GM23338 (cell line): Measurements from ENCODE around the gene MCUB. TPM values are rescaled to one million over a fixed set of nuclear protein-coding genes. Genes with fewer than 3 reads are reported as not detected.

Experiments
- ATAC-seq: fragments of 200-7000 bp; cut with Tn5 transposase; 3 replicates; pipeline ENCODE4 v1.9.1; 2020
- DNase-seq: peaks from one replicate; pipeline ENCODE4 v3.0.0-alpha.2; 2015; ENCODE audit warnings: low spot score
- H2AFZ ChIP-seq: fragments of 200-600 bp; sonication (generic); 2 replicates; pipeline ENCODE4 v1.8.0; 2016; ENCODE audit warnings: antibody characterized with exemption, mild to moderate bottlenecking, moderate library complexity
- H3F3A ChIP-seq: fragments of 200-600 bp; sonication (generic); replicated peaks from 2 replicates; pipeline ENCODE4 v1.8.0; 2017; ENCODE audit warnings: antibody characterized with exemption, mixed run types, low read depth
- H3K27ac ChIP-seq: fragments of 200-600 bp; sonication (generic); 2 replicates; pipeline ENCODE4 v1.6.1; 2016; ENCODE audit warnings: low read depth
- H3K27me3 ChIP-seq: fragments of 200-600 bp; sonication (generic); 2 replicates; pipeline ENCODE4 v1.8.0; 2016; ENCODE audit warnings: mild to moderate bottlenecking, mixed run types, moderate library complexity; ENCODE audit not compliant: insufficient read depth
- H3K36me3 ChIP-seq: fragments of 200-600 bp; sonication (generic); 2 replicates; pipeline ENCODE4 v1.8.0; 2016; ENCODE audit warnings: mild to moderate bottlenecking; ENCODE audit not compliant: insufficient read depth
- H3K4me1 ChIP-seq: fragments of 200-600 bp; sonication (generic); 2 replicates; pipeline ENCODE4 v1.8.0; 2016; ENCODE audit warnings: mild to moderate bottlenecking, moderate library complexity; ENCODE audit not compliant: insufficient read depth
- H3K4me2 ChIP-seq: fragments of 200-600 bp; sonication (generic); 2 replicates; pipeline ENCODE4 v1.7.1; 2017; ENCODE audit warnings: mixed run types
- H3K4me3 ChIP-seq: fragments of 200-600 bp; sonication (generic); 2 replicates; pipeline ENCODE4 v1.6.1; 2016; ENCODE audit warnings: mixed run types
- H3K79me2 ChIP-seq: fragments of 200-600 bp; sonication (generic); replicated peaks from 2 replicates; pipeline ENCODE4 v1.8.0; 2017; ENCODE audit warnings: mild to moderate bottlenecking; ENCODE audit not compliant: insufficient read depth
- H3K9me2 ChIP-seq: fragments of 200-600 bp; sonication (generic); 2 replicates; pipeline ENCODE4 v1.8.0; 2017; ENCODE audit not compliant: insufficient read depth
- H4K20me1 ChIP-seq: fragments of 200-600 bp; sonication (generic); replicated peaks from 2 replicates; pipeline ENCODE4 v1.8.0; 2017; ENCODE audit warnings: mild to moderate bottlenecking; ENCODE audit not compliant: insufficient read depth
- H3K27ac Mint-ChIP-seq: 2 replicates; pipeline ENCODE4 v1.8.0; 2020; ENCODE audit warnings: inconsistent platforms, mild to moderate bottlenecking, moderate library complexity, mixed read lengths
- H3K27me3 Mint-ChIP-seq: 3 replicates; pipeline ENCODE4 v1.8.0; 2022; ENCODE audit warnings: low read depth, mild to moderate bottlenecking, moderate library complexity, mixed read lengths, inconsistent platforms; ENCODE audit not compliant: insufficient read depth, poor library complexity
- H3K36me3 Mint-ChIP-seq: 3 replicates; pipeline ENCODE4 v1.8.0; 2021; ENCODE audit warnings: low read depth, mild to moderate bottlenecking, inconsistent platforms, moderate library complexity, mixed read lengths
- H3K4me1 Mint-ChIP-seq: 3 replicates; pipeline ENCODE4 v1.8.0; 2020; ENCODE audit warnings: mild to moderate bottlenecking, inconsistent platforms, mixed read lengths
- H3K4me3 Mint-ChIP-seq: 3 replicates; pipeline ENCODE4 v1.8.0; 2021; ENCODE audit warnings: moderate library complexity, mild to moderate bottlenecking, inconsistent platforms, mixed read lengths
- H3K9me3 Mint-ChIP-seq: 3 replicates; pipeline ENCODE4 v1.8.0; 2020; ENCODE audit warnings: moderate library complexity, mild to moderate bottlenecking, inconsistent platforms, mixed read lengths
- EZH2phosphoT487 ChIP-seq: fragments of 200-600 bp; sonication (generic); IDR thresholded peaks from one replicate; pipeline ENCODE4 v1.8.1; 2018; ENCODE audit warnings: antibody characterized with exemption; ENCODE audit not compliant: unreplicated experiment
- NANOG ChIP-seq: IDR thresholded peaks from 2 replicates; pipeline ENCODE4 v1.6.1; 2016; ENCODE audit warnings: antibody characterized with exemption, borderline replicate concordance
- REST ChIP-seq: IDR thresholded peaks from one replicate; pipeline ENCODE4 v1.6.1; 2018; ENCODE audit warnings: antibody characterized with exemption; ENCODE audit not compliant: unreplicated experiment
- polyA plus RNA-seq: library from polyadenylated mRNA; unstranded; fragments of >200 nt; fragmentation: Nextera tagmentation; extraction: Ambion mirVana; gene quantifications from 2 replicates; pipeline ENCODE4 v1.2.1, GENCODE V29; 2016
- total RNA-seq: library from RNA; depleted of rRNA; stranded (reverse); fragments of >200 nt; shearing (Covaris generic); gene quantifications from 2 replicates; pipeline ENCODE4 v1.2.3, GENCODE V29; 2014
- TF ChIP-seq, protein P1 (sequence below): fragments of 250-450 bp; sonication (Bioruptor Pico); IDR thresholded peaks from 2 replicates; pipeline ENCODE4 v1.5.0; 2020; ENCODE audit warnings: mild to moderate bottlenecking, moderate library complexity

The MCUB gene
- total and polyA plus RNA-seq, 2 experiments from 2014 or later: 21.7 to 97.9 TPM

GRCh38 chr4:109600431-109600830 lies 40.4 kb downstream of the MCUB start (continued):
- TF ChIP-seq, protein P1, sequence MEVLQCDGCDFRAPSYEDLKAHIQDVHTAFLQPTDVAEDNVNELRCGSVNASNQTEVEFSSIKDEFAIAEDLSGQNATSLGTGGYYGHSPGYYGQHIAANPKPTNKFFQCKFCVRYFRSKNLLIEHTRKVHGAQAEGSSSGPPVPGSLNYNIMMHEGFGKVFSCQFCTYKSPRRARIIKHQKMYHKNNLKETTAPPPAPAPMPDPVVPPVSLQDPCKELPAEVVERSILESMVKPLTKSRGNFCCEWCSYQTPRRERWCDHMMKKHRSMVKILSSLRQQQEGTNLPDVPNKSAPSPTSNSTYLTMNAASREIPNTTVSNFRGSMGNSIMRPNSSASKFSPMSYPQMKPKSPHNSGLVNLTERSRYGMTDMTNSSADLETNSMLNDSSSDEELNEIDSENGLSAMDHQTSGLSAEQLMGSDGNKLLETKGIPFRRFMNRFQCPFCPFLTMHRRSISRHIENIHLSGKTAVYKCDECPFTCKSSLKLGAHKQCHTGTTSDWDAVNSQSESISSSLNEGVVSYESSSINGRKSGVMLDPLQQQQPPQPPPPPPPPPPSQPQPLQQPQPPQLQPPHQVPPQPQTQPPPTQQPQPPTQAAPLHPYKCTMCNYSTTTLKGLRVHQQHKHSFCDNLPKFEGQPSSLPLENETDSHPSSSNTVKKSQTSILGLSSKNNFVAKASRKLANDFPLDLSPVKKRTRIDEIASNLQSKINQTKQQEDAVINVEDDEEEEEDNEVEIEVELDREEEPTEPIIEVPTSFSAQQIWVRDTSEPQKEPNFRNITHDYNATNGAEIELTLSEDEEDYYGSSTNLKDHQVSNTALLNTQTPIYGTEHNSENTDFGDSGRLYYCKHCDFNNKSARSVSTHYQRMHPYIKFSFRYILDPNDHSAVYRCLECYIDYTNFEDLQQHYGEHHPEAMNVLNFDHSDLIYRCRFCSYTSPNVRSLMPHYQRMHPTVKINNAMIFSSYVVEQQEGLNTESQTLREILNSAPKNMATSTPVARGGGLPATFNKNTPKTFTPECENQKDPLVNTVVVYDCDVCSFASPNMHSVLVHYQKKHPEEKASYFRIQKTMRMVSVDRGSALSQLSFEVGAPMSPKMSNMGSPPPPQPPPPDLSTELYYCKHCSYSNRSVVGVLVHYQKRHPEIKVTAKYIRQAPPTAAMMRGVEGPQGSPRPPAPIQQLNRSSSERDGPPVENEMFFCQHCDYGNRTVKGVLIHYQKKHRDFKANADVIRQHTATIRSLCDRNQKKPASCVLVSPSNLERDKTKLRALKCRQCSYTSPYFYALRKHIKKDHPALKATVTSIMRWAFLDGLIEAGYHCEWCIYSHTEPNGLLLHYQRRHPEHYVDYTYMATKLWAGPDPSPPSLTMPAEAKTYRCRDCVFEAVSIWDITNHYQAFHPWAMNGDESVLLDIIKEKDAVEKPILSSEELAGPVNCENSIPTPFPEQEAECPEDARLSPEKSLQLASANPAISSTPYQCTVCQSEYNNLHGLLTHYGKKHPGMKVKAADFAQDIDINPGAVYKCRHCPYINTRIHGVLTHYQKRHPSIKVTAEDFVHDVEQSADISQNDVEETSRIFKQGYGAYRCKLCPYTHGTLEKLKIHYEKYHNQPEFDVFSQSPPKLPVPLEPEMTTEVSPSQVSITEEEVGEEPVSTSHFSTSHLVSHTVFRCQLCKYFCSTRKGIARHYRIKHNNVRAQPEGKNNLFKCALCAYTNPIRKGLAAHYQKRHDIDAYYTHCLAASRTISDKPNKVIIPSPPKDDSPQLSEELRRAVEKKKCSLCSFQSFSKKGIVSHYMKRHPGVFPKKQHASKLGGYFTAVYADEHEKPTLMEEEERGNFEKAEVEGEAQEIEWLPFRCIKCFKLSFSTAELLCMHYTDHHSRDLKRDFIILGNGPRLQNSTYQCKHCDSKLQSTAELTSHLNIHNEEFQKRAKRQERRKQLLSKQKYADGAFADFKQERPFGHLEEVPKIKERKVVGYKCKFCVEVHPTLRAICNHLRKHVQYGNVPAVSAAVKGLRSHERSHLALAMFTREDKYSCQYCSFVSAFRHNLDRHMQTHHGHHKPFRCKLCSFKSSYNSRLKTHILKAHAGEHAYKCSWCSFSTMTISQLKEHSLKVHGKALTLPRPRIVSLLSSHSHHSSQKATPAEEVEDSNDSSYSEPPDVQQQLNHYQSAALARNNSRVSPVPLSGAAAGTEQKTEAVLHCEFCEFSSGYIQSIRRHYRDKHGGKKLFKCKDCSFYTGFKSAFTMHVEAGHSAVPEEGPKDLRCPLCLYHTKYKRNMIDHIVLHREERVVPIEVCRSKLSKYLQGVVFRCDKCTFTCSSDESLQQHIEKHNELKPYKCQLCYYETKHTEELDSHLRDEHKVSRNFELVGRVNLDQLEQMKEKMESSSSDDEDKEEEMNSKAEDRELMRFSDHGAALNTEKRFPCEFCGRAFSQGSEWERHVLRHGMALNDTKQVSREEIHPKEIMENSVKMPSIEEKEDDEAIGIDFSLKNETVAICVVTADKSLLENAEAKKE: no peak
- TF ChIP-seq EZH2phosphoT487 (no peak), NANOG (no peak)

DNA sequence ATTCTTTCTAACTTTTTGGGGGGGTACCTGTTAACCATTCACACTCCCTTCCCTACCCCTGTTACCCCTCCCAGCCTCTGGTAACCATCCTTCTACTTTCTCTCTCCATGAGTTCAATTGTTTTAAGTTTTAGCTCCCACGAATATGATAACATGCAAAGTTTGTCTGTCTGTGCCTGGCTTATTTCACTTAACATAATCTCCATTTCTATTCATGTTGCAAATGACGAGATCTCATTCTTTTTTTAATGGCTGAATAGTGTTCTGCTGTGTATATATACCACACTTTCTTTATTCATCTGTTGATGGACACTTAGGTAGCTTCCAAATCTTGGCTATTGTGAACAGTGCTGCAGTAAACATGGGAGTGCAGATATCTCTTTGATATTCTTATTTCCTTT lies 41.3 kb downstream of the MCUB start:
- H3K27me3 Mint-ChIP-seq: no peaks in the 10 kb centered on the region
- no peak overlapping the region for H3K4me3 Mint-ChIP-seq
- H3K4me1 ChIP-seq: no peaks in the 10 kb centered on the region
- H3K27ac Mint-ChIP-seq: no peak overlapping the region
- peaks cover 10% of the 10 kb centered on the region for H3K79me2 ChIP-seq
- H3K36me3 ChIP-seq: 0 out of 2 replicates have a peak, but pooled peaks cover 3% of the 10 kb centered on the region
- no peaks in the 10 kb centered on the region for H3K27me3 ChIP-seq
- ATAC-seq (no peak), DNase-seq (no peak)
- no peak overlapping the region for H3K4me3 ChIP-seq
- H3F3A ChIP-seq: no peaks in the 10 kb centered on the region
- H3K9me2 ChIP-seq: no peaks in the 10 kb centered on the region
- no peak overlapping the region for H3K4me2 ChIP-seq
- peaks cover 37% of the 10 kb centered on the region for H3K36me3 Mint-ChIP-seq
- peaks cover 41% of the 10 kb centered on the region for H3K9me3 Mint-ChIP-seq
- no peak overlapping the region for H2AFZ ChIP-seq
- peaks cover 7% of the 10 kb centered on the region for H3K4me1 Mint-ChIP-seq
- H3K27ac ChIP-seq: no peak overlapping the region
- H4K20me1 ChIP-seq: no peaks in the 10 kb centered on the region
- TF ChIP-seq, protein P1: no peak
- TF ChIP-seq REST: no peak
